ENCODE results near the gene KAT6B.
A peak's percentile ranks its signal among the peaks of the same experiment; 100 is the strongest.
"Not testable (repeated sequence)": the region's sequence is repeated elsewhere in the genome, so short reads cannot be mapped to it uniquely, and the experiment has no call there.

KAT6B gene

DNA sequence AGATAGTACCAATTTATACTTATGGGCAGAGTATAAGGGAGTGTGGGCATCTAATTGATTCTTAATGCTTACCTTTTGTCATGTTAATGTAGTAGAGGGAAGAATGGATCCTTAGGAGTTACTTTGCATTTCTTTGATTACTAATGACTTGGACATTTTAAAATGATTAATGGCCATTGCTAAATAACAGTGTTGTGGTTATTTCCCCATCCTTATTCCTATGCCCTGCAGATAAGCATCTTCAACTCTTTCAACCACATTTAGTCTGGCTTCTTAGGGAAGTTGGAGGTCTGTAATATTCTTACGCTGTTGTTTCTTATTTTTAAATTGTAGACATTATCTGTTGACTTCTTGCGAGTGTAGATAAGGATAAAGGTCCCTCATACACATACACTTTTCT lies 37.2 kb downstream of the KAT6B start:
- peak; percentile 44 to 55 for DNase-seq

DNA sequence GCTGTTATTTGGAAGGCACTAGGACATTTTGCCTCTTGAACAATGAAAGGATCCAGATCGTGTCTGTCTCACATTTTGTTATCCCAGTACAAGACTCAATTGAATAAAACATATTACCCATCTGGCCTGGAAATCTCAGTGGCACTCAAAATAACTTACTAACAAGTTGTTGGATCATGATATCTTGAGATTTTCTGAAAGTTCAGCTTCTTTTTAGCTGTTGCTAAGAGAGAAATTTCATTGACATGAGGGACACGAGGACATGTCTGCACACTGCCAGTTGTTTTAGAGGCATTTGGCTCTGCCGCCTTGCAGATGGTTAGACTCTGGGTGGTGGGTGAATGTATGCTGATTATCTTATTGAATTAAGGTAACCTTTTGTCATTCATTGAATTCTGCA lies 41.0 kb downstream of the KAT6B start:
- no peak for DNase-seq

DNA sequence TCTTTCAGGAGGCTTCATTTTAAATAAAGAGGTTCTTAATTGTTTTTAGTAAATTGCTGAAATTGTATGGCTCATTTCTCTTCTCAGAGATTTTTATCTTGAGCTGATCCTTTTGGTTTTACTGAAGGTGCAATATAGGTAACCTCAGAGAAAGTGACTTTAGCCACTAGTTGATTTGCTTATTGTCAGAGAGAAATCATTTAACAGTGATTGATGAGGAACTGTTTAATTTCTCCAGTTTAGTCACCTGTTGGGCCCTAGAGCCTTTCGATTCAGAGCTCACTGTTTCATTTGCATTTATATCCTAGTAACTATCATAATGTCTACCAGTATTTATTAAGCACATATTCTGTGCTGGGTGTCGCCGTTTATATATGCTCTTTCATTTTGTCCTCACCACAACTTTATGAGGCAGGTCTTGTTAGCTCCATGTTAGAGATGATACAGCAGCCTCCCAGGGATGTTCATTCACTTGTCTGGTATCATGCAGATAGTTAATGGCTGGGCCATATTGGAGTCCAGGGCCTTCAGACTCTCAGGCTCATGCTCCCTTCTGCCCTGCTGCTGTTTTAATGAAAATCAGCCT lies 42.1 kb downstream of the KAT6B start:
- DNase-seq = no peak

DNA sequence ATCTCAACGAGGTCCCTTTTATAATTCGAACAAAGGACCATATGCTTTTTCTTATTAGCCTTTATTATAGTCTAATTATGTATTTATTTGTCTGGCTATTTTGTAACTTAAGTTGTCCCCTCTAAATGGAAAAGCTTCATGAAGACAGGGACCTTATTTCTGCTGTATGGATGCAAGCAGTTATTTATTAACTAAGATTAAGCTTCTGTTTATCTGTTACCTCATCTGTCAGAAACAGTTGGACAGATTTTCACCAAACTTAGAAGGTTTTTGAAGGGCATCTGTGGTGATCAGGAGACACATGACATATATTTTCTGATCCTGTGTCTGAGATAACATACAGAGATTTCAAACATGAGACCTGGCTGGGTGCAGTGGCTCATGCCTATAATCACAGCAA lies 43.2 kb downstream of the KAT6B start:
- DNase-seq = no peak

DNA sequence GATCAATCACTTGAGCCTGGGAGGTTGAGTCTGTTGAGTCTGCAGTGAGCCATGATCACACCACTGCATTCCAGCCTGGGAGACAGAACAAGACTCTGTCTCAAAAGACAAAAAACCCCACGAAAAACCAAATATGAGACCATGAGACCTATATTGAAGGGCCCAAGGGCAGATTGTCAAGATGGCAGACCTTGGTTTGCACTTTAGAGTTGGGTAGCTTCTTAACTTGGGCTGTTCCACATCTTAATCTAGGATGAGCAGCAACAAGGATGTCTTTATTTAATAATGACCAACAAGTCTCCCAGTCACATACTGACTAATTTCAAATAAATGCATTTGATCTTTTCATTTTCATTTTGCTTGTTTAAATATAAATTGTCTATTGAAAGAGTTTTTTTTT lies 43.8 kb downstream of the KAT6B start:
- no peak for DNase-seq

DNA sequence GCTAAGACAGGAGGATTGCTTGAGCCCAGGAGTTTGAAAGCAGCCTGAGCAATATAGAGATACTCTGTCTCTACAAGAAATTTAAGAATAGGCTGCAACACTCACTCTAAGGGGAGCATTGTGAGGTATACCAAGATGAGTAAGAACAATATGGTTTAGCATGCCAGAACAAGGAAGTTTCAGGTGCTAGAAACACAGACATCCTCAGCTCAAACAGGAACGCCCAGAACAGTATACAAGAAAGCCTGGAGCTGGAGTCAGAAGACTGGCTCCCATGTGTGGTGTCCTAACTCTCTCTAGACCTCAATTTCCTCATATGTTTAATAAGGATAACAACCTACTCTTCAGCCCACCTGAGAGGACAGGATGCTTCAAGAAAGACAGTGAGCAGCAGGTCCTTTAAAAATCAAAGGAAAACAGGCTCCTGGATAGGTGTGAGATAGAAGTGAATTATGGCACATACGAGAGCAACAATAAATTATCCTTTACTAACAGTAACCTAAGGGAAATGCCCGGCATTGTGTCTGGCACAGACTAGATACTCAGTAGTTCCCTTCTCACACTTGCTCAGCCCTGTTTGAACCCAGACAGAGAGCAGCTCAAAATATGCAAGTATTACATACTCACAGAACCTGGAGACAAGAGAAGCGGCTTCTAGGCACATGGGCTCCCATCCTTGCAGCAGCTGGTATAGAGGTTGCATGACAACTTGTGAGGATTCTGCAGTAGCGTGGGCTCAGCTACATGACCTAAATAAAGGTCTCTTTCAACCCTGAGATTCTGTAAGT lies 45.4 kb downstream of the KAT6B start:
- DNase-seq = peak in 1 of 2 experiments; percentile 23

DNA sequence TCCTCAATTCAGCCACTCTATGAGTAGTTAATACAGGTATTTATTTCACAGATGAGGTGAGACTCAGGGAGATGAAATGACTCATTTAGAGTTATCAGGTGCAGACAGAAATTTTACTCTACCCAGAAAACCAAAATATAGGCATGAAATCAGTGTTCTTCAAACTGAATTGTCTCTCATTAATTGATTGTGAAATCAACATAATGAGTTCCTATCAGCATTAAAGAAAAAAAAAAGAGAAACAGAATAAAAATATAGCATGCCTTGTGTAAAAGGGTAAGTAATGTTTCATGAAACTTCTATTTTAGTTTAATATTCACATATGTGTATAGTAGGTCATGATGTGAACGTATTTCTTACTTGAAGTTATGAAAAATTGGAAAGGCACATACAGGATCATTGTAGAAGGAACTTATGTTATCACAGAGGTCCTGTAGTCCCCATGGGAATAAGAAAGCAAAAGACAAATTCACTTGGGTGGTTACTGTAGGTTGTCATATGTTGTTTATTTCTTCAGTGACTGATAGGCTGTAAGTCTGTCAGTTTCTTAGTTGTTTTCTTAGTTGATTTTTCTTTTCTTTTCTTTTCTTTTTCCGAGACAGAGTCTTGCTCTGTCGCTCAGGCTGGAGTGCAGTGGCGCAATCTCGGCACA lies 47.5 kb downstream of the KAT6B start:
- no peak for DNase-seq

DNA sequence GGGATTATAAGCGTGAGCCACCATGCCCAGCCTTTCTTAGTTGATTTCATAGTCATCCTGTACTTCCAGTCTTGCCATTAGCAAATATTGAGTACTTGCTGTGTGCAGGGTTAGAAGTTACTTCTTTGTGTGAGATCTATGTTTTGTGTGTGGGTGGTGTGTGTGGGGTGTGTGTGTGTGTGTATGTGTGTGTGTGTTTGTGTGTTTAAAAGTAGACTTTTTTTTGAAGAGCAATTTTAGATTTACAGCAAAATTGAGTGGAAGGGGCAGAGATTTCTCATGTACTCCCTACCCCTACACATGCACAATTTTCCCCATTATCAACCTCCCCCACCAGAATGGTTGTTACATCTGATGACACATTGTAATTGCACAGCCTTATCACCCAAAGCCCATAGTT lies 48.2 kb downstream of the KAT6B start:
- no peak for DNase-seq

DNA sequence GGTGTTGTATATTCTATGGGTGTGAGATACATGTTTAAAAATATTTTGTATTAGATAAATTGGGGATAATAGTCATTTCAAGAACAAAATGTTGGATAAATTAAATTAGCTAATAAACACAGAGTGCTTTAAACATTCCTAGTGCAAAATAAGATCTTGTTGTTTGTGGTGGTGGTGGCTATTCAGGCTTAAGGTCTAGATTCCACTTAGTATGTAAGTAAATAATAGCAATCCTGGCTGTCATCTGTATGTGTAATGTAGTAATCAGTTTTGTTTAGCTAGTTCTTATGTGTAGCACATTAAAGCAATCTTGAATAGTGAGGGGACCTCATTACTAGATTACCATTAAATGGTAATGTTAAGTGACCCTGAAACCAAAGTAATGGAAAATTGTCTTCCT lies 48.7 kb downstream of the KAT6B start:
- no peak for DNase-seq

DNA sequence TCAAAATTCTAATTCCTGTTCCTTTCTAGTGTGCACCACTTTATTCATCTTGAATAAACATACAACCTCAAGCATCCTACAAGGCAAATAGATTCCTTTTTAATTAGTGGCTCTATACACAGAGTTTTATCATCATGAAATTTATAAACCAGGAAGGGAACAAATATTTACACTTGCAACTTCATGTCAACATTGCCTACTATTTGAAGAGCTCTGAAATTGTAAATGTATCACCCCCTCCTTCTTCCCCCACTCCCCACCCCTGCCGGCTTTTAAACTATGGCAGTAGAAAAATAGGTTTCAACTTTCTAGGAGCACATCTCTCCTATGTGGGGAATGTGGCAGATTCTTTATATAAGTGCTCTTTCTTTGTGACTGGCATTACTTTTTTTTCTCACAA lies 49.6 kb downstream of the KAT6B start:
- no peak for DNase-seq

DNA sequence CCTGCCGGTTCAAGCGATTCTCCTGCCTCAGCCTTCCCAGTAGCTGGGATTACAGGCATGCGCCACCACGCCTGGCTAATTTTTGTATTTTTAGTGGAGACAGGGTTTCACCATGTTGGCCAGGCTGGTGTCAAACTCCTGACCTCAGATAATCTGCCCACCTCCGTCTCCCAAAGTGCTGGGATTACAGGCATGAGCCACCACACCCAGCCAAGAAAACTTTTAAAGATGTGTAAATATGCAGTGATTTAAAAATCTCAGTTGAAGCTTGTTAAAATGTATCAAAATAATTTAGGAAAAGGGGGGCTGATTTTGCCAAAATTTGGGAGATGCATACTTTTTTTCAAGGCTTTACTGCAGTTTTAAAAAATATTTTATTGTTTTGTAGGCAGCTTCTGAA lies 50.7 kb downstream of the KAT6B start:
- DNase-seq = not testable (repeated sequence)

DNA sequence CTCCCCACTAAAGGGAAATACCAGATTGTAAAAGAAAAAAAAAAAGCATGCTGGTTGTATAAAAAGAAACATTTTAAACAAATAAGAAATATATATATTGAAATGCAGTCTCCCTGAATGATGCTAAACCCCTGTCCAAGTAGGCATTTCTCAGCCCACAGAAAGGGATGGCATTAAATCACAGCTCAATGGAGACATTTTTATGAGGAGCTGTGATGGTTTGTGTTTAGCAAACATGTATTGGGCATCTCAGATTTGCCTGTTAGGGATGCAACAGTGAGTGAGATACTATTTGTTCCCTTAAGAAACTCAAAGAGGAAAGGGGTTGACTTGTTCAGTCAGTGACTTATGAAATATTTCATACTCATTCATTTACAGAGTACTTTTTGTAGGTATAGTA lies 51.5 kb downstream of the KAT6B start:
- no peak for DNase-seq

DNA sequence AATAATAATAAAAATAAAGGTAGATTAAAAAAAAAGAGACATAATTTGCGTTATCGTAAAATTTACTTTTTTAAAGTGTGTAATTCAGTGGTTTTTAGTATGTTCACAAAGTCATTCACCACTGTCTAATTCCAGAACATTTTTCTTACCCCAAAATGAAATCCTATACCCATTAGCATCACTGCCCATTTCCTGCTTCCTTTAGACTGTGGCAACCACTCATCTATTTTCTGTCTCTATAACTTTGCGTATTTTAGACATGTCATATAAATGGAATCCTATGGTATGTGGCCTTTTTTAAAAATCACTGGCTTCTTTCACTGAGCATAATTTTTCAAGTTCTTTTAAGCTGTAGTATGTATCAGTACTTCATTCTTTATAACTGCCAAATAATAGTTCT lies 53.6 kb downstream of the KAT6B start:
- no peak for DNase-seq

DNA sequence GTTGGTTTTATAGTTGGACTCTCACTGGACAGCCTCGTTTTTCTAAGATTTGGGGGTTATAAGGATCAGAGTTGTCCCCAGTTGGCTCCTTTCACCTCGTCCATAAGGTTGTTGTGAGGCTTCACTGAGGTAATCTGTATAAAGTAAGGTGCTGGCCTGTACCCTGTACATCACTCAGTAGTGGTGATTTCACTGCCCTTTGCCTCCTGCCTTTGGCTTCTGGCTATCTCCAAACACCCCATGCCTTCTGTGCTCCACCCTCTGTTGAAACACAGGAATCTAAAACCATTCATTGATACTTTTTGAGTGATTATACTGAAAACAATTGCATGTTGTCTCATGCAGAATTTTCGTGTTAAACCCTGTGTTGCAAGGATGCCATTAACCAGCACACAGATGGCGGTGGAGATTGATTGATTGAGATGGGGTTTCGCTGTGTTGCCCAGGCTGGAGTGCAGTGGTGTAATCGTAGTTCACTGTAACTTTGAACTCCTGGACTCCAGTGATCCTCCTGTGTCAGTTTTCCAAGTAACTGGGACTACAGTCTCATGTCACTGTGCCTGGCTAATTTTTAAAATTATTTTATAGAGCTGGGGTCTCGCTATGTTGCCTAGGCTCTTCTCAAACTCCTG lies 55.0 kb downstream of the KAT6B start:
- no peak for DNase-seq

DNA sequence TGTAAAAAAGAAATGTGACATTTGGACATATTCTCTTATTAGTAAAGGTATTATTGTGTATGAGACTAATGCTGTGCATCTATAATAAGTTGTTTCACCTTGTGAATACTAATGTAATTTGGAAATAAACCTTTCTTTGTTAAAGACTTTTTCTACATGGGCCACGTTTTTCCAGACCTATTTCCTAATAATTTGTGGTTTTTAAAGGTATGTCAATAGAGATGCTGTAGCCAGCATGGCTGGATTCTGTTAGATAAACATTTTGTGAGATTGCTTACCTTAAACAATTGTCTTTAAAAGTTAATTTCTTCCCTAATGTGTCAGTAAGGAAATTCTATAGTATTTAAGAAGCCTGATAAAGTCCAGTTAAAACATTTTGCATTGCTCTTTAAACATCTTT lies 56.0 kb downstream of the KAT6B start:
- DNase-seq = no peak

DNA sequence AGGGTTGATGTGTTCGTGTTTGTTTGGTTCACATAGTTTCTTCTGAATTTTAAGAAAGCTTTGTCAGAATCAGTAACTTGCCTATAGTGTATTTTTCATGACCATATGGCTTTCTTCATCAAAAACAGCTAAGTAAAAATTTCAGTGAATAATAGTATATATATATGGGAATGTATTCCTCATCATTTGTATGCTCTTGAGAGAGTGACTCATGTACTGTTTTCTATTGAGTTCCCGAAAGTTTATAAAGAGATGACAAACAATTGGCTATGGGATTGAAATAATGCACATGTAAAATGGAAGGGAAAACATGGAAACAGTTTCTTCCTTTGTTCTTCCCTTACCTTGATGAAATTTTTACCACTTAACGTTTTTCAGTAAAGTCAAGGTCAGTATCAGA lies 56.4 kb downstream of the KAT6B start:
- DNase-seq = no peak

DNA sequence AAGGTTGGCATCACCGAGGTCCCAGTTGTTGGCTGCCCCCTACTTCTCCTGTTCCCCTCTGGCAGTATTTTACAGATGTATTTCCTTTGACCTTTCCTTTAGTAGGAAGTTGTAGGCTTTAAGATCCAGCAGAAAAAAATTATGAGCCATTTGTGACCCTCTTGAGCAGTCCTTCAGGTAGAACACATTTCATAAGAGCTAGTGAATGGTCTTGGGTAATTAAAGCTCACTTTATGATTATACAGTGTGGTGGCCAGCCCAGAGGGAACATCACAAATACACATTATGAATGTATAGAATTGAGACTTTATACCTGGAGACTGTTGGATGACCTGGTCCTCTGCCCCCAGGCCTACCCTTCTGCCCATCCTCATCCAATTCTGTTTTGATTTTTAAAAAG lies 57.0 kb downstream of the KAT6B start:
- no peak for DNase-seq

DNA sequence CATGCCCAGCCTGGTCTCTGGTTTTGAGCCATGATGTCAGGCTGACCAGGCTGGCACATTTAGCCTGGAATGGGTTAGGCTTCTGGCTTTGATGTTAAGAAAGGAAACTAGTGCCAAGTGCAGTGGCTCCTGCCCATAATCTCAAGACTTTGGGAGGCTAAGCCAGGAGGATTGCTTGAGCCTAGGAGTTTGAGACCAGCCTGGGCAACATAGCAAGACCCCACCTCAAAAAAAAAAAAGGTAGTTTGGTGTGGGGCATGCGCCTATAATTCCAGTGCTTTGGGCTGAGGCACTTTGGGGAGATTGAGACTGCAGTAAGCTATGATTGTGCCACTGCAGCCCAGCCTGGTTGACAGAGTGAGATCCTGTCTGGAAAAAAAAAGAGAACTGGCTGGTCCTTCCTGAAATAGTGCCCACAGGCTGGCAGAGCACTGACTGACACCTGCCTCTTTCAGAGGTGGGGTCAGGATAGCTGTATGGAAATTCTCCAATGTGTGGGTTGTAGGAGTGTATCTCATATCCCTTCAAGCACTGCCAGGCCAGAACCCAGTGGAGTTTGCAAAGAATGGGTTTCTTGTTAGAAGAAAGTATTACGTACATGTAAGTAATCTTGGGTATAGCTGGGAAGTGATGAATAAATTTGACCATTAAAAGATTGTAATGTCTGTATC lies 61.3 kb downstream of the KAT6B start:
- DNase-seq = no peak

DNA sequence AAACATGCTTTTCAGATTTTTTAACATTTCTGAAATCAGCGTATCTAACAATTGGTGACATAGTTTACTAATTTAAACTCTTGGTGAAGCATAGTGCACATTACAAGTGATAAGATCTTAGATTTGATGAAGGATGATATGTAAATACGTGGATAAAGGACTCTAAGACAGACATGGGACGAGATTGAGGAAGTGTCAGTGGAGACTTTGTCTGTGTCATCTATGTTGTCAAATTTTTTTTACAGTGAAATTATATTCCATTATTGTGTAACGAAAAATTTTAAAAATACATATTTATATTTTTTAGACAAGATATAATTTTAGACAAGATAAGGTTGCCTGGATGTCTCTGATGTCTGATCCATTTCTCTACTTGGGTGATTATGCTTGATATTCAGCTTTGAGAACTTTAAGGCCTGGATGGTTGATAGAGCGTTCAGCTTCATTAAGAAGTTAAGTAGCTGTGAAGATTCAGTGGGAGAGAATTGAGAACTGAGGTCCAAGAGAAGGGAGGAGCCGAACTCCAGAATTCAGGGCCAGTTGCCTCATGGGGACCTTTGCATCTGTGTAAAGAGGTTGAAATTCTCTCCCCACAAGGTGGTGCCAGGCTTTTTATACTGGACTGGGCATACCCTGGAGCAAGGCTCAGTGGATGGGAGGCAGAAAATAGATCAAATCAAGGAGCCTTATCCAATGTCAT lies 62.7 kb downstream of the KAT6B start:
- peak in 1 of 2 experiments; percentile 50 for DNase-seq

DNA sequence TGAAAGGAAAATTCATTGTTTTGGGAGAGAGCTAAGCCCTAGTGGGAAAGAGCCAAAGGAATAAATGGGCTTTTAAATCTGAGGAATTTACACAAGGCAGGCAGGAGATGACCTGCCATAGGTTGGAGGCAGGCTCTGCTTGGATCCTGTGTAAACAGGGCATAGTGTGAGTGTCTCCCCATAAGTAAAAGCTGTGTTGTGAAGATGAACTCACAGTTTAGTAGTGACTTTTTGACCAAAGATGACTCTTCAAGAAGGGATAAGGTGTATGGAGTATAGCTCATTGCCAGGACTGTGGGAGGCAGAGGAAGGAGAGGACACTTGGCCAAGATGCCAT lies 63.2 kb downstream of the KAT6B start:
- DNase-seq = no peak

DNA sequence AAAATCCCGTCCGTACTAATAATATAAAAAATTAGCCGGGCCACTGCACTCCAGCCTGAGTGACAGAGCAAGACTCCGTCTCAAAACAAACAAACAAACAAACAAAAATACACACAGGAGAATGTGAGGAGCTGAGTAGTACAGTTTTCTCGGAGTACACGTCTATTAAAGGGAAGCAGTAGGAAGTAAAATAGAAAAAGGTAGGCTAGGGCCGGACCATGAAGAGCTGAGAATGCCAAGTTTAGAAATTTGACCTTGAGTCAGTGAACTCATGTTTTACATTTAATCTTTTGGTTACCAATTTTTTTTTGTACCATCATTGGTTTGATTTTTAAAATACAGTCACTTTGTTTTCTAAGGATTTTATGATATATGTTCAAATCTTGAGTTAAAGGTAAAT lies 64.1 kb downstream of the KAT6B start:
- no peak for DNase-seq

DNA sequence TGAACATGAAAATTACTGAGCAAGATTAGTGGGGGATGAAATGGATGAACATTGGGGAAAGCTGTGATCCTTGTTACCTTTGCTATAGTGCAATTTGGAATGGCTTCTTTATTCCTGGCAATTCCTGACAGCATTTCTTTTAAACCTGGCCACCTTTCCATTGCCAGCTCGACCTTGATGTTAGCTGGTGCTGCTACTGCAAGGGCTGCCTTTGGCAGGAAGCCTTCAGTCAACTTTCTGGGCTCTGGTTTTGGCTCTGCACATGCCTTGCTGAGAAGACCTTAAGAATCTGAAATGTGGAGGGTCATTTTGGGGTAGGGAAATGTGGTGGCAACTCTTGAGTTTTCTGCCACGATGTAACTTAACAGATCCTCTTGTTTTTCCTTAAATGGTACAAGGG lies 64.7 kb downstream of the KAT6B start:
- DNase-seq = no peak

DNA sequence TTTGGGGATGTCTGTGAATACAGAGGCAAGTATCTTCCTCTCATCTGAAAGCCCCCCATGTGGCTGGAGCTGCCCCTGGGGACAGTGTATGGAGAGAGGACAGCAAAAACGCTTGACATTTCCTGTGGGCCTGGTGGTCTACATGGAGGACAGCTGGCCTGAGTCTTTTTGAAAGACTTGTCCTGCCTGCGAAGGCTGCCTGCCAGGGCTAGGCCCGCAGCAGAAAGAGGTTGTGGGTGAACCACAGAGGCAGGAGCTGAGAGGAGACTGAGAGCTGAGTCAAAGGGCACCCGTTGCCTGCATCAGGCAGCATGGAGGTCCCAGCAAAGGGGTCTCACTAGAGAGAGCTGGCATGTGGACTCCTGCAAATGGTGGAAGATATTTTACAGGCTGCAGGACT lies 66.4 kb downstream of the KAT6B start:
- no peak for DNase-seq
